HEK293 (cell line): ENCODE results near the gene ANKRD11.

Experiments
- CTCF ChIA-PET: fragments of 350-600 bp; formaldehyde crosslinking; extraction: SDS; loops from one replicate; lab custom pipeline; 2021; ENCODE audit warnings: antibody characterized with exemption; lab: Yijun Ruan, JAX
- POLR2A ChIA-PET: fragments of 300-600 bp; formaldehyde crosslinking; extraction: SDS; loops from one replicate; lab custom pipeline; 2020; ENCODE audit warnings: antibody characterized with exemption, inconsistent platforms; lab: Yijun Ruan, JAX
- H3K27ac ChIP-seq: fragments of 200-500 bp; sonication (Bioruptor generic); 2 replicates; pipeline ENCODE4 v1.5.1; 2014; ENCODE audit warnings: low read depth, low read length, control low read depth, inconsistent platforms; ENCODE audit errors: extremely low read depth
- H3K36me3 ChIP-seq, 2 experiments: fragments of 200-500 bp in 1 of 2; sonication (Bioruptor generic) in 1 of 2; 1 replicate in 1 of 2; 2 replicates in 1 of 2; pipeline ENCODE4 v1.5.1; 2014 to 2017; ENCODE audit warnings: inconsistent platforms in 2 of 2, low read length in 2 of 2; ENCODE audit not compliant: control insufficient read depth in 2 of 2, insufficient read depth in 1 of 2
- H3K4me1 ChIP-seq: fragments of 200-500 bp; sonication (Bioruptor generic); 2 replicates; pipeline ENCODE4 v1.5.1; 2014; ENCODE audit warnings: mild to moderate bottlenecking, low read length, inconsistent platforms; ENCODE audit not compliant: control insufficient read depth, insufficient read depth
- H3K4me3 ChIP-seq: 2 replicates; pipeline ENCODE4 v1.5.1; 2011; ENCODE audit warnings: low read depth, mild to moderate bottlenecking, control low read depth, low read length, moderate library complexity
- H3K9me3 ChIP-seq: fragments of 200-500 bp; sonication (Bioruptor generic); 2 replicates; pipeline ENCODE4 v1.5.1; 2014; ENCODE audit warnings: low read depth, low read length, inconsistent platforms; ENCODE audit not compliant: control insufficient read depth, insufficient read depth
- GLI2 ChIP-seq: fragments of 450-650 bp; formaldehyde crosslinking; IDR thresholded peaks from 2 replicates; pipeline ENCODE4; 2017; ENCODE audit warnings: missing biosample characterization, missing genetic modification characterization, low read depth, borderline replicate concordance
- KLF10 ChIP-seq: fragments of 450-650 bp; IDR thresholded peaks from 2 replicates; pipeline ENCODE4 v1.5.1; 2018; ENCODE audit warnings: missing biosample characterization, mild to moderate bottlenecking, missing genetic modification characterization
- MZF1 ChIP-seq: fragments of 450-650 bp; formaldehyde crosslinking; IDR thresholded peaks from 2 replicates; pipeline ENCODE4 v1.5.1; 2017; ENCODE audit warnings: missing biosample characterization, missing genetic modification characterization, borderline replicate concordance
- PRDM1 ChIP-seq: fragments of 450-650 bp; formaldehyde crosslinking; IDR thresholded peaks from 2 replicates; pipeline ENCODE4; 2016; ENCODE audit warnings: missing biosample characterization, missing genetic modification characterization
- SP2 ChIP-seq: fragments of 450-650 bp; formaldehyde crosslinking; IDR thresholded peaks from 2 replicates; pipeline ENCODE4 v1.5.1; 2016; ENCODE audit warnings: missing biosample characterization, missing genetic modification characterization
- SP7 ChIP-seq: fragments of 450-650 bp; formaldehyde crosslinking; IDR thresholded peaks from 2 replicates; pipeline ENCODE4 v1.5.1; 2016; ENCODE audit warnings: missing biosample characterization, missing genetic modification characterization
- ZBTB17 ChIP-seq: fragments of 450-650 bp; formaldehyde crosslinking; IDR thresholded peaks from 2 replicates; pipeline ENCODE4 v1.5.1; 2016; ENCODE audit warnings: missing biosample characterization, missing genetic modification characterization
- ZNF169 ChIP-seq: fragments of 450-650 bp; formaldehyde crosslinking; IDR thresholded peaks from 2 replicates; pipeline ENCODE4 v1.5.1; 2016; ENCODE audit warnings: missing biosample characterization, missing genetic modification characterization
- ZNF174 ChIP-seq: fragments of 450-650 bp; formaldehyde crosslinking; IDR thresholded peaks from 2 replicates; pipeline ENCODE4 v1.5.0; 2017; ENCODE audit warnings: missing biosample characterization, mild to moderate bottlenecking, missing genetic modification characterization
- ZNF184 ChIP-seq: fragments of 450-650 bp; IDR thresholded peaks from 2 replicates; pipeline ENCODE4 v1.5.1; 2018; ENCODE audit warnings: missing biosample characterization, mild to moderate bottlenecking, missing genetic modification characterization
- ZNF19 ChIP-seq: fragments of 450-650 bp; formaldehyde crosslinking; IDR thresholded peaks from 2 replicates; pipeline ENCODE4; 2016; ENCODE audit warnings: missing biosample characterization, missing genetic modification characterization, low read depth
- ZNF24 ChIP-seq: fragments of 450-650 bp; formaldehyde crosslinking; IDR thresholded peaks from 2 replicates; pipeline ENCODE4 v1.5.1; 2016; ENCODE audit warnings: missing biosample characterization, missing genetic modification characterization
- ZNF366 ChIP-seq: fragments of 450-650 bp; formaldehyde crosslinking; conservative IDR thresholded peaks from 2 replicates; pipeline ENCODE4 v1.5.1; 2016; ENCODE audit warnings: missing biosample characterization, missing genetic modification characterization
- ZNF394 ChIP-seq: fragments of 450-650 bp; formaldehyde crosslinking; IDR thresholded peaks from 2 replicates; pipeline ENCODE4 v1.5.1; 2016; ENCODE audit warnings: missing biosample characterization, missing genetic modification characterization, mild to moderate bottlenecking, moderate library complexity, borderline replicate concordance
- ZNF548 ChIP-seq: fragments of 450-650 bp; formaldehyde crosslinking; IDR thresholded peaks from 2 replicates; pipeline ENCODE4 v1.5.1; 2016; ENCODE audit warnings: missing biosample characterization, missing genetic modification characterization
- ZNF561 ChIP-seq: fragments of 450-650 bp; IDR thresholded peaks from 2 replicates; pipeline ENCODE4 v1.5.1; 2018; ENCODE audit warnings: missing biosample characterization, missing genetic modification characterization, borderline replicate concordance
- ZNF596 ChIP-seq: fragments of 450-650 bp; IDR thresholded peaks from 2 replicates; pipeline ENCODE4 v1.5.0; 2018; ENCODE audit warnings: missing biosample characterization, mild to moderate bottlenecking, missing genetic modification characterization, moderate library complexity
- ZNF600 ChIP-seq: fragments of 450-650 bp; formaldehyde crosslinking; IDR thresholded peaks from 2 replicates; pipeline ENCODE4 v1.5.1; 2016; ENCODE audit warnings: missing biosample characterization, missing genetic modification characterization
- ZNF629 ChIP-seq: fragments of 450-650 bp; formaldehyde crosslinking; IDR thresholded peaks from 2 replicates; pipeline ENCODE4 v1.5.1; 2017; ENCODE audit warnings: missing biosample characterization, missing genetic modification characterization
- ZNF664 ChIP-seq: fragments of 450-650 bp; formaldehyde crosslinking; IDR thresholded peaks from 2 replicates; pipeline ENCODE4 v1.5.1; 2016; ENCODE audit warnings: missing biosample characterization, missing genetic modification characterization
- ZNF776 ChIP-seq: fragments of 450-650 bp; formaldehyde crosslinking; IDR thresholded peaks from 2 replicates; pipeline ENCODE4 v1.5.0; 2017; ENCODE audit warnings: missing biosample characterization, missing genetic modification characterization, borderline replicate concordance
- TF ChIP-seq, protein P1 (sequence below): fragments of 450-650 bp; formaldehyde crosslinking; IDR thresholded peaks from 2 replicates; pipeline ENCODE4 v1.5.1; 2016; ENCODE audit warnings: missing biosample characterization, missing genetic modification characterization
- TF ChIP-seq, protein P2 (sequence below): fragments of 450-650 bp; formaldehyde crosslinking; IDR thresholded peaks from 2 replicates; pipeline ENCODE4 v1.5.1; 2016; ENCODE audit warnings: missing biosample characterization, missing genetic modification characterization, low read depth
- TF ChIP-seq, protein P3 (sequence below): fragments of 450-650 bp; formaldehyde crosslinking; IDR thresholded peaks from 2 replicates; pipeline ENCODE4 v1.5.1; 2017; ENCODE audit warnings: missing biosample characterization, missing genetic modification characterization
- TF ChIP-seq, protein P4 (sequence below): fragments of 450-650 bp; formaldehyde crosslinking; IDR thresholded peaks from 2 replicates; pipeline ENCODE4 v1.5.1; 2016; ENCODE audit warnings: missing biosample characterization, missing genetic modification characterization
- TF ChIP-seq, protein P5 (sequence below): fragments of 450-650 bp; formaldehyde crosslinking; IDR thresholded peaks from 2 replicates; pipeline ENCODE4 v1.5.1; 2016; ENCODE audit warnings: missing biosample characterization, missing genetic modification characterization

The ANKRD11 gene

DNA sequence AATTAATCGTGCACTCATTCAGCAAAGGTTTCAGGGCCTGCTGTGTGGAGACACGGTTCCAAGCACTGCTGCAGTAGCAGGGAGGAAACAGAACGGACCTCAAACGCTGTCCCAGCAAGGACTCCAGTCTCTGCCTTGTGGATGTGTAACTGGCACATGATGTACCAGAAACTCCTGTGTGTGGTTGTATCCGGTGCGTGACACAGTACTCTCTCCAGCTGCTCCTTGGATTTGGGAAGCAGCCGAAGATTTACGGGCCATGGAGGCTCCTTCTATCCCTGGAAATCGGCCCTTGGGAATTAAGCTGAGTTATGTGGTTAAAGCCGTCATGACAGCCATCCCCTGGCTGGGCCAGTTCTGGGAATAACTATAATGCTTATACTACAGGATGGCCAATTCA lies 8.5 kb upstream of the ANKRD11 start:
- TF ChIP-seq, protein P1, sequence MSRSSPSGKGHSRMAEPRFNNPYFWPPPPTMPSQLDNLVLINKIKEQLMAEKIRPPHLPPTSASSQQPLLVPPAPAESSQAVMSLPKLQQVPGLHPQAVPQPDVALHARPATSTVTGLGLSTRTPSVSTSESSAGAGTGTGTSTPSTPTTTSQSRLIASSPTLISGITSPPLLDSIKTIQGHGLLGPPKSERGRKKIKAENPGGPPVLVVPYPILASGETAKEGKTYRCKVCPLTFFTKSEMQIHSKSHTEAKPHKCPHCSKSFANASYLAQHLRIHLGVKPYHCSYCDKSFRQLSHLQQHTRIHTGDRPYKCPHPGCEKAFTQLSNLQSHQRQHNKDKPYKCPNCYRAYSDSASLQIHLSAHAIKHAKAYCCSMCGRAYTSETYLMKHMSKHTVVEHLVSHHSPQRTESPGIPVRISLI, result no peak
- TF ChIP-seq ZNF24 (no peak), ZNF776 (tag by site-specific recombination) (no peak), ZNF19 (tag by site-specific recombination) (no peak), MZF1 (tag by site-specific recombination) (no peak), ZNF169 (0 out of 2 replicates have a peak, but pooled peaks have one; percentile 33), ZNF394 (tag by site-specific recombination) (peak; percentile 49; the same call in 1 of the 2 replicates), ZNF596 (tag by site-specific recombination) (no peak), ZNF600 (tag by site-specific recombination) (peak; percentile 79), ZNF664 (no peak), GLI2 (tag by site-specific recombination) (no peak), ZBTB17 (tag by site-specific recombination) (no peak), KLF10 (no peak), ZNF548 (no peak), SP2 (0 out of 2 replicates have a peak, but pooled peaks have one; percentile 7), SP7 (0 out of 2 replicates have a peak, but pooled peaks have one; percentile 38), ZNF629 (tag by site-specific recombination) (peak; percentile 51; the same call in 1 of the 2 replicates), ZNF561 (tag by site-specific recombination) (0 out of 2 replicates have a peak, but pooled peaks have one; percentile 35), PRDM1 (tag by site-specific recombination) (no peak), ZNF366 (tag by site-specific recombination) (peak; percentile 28; the same call in 1 of the 2 replicates), ZNF174 (tag by site-specific recombination) (no peak), ZNF184 (tag by site-specific recombination) (no peak)
- TF ChIP-seq, protein P2, sequence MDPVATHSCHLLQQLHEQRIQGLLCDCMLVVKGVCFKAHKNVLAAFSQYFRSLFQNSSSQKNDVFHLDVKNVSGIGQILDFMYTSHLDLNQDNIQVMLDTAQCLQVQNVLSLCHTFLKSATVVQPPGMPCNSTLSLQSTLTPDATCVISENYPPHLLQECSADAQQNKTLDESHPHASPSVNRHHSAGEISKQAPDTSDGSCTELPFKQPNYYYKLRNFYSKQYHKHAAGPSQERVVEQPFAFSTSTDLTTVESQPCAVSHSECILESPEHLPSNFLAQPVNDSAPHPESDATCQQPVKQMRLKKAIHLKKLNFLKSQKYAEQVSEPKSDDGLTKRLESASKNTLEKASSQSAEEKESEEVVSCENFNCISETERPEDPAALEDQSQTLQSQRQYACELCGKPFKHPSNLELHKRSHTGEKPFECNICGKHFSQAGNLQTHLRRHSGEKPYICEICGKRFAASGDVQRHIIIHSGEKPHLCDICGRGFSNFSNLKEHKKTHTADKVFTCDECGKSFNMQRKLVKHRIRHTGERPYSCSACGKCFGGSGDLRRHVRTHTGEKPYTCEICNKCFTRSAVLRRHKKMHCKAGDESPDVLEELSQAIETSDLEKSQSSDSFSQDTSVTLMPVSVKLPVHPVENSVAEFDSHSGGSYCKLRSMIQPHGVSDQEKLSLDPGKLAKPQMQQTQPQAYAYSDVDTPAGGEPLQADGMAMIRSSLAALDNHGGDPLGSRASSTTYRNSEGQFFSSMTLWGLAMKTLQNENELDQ (tag by site-specific recombination), result no peak
- TF ChIP-seq, protein P3, sequence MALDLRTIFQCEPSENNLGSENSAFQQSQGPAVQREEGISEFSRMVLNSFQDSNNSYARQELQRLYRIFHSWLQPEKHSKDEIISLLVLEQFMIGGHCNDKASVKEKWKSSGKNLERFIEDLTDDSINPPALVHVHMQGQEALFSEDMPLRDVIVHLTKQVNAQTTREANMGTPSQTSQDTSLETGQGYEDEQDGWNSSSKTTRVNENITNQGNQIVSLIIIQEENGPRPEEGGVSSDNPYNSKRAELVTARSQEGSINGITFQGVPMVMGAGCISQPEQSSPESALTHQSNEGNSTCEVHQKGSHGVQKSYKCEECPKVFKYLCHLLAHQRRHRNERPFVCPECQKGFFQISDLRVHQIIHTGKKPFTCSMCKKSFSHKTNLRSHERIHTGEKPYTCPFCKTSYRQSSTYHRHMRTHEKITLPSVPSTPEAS (tag by site-specific recombination), result no peak
- TF ChIP-seq, protein P4, sequence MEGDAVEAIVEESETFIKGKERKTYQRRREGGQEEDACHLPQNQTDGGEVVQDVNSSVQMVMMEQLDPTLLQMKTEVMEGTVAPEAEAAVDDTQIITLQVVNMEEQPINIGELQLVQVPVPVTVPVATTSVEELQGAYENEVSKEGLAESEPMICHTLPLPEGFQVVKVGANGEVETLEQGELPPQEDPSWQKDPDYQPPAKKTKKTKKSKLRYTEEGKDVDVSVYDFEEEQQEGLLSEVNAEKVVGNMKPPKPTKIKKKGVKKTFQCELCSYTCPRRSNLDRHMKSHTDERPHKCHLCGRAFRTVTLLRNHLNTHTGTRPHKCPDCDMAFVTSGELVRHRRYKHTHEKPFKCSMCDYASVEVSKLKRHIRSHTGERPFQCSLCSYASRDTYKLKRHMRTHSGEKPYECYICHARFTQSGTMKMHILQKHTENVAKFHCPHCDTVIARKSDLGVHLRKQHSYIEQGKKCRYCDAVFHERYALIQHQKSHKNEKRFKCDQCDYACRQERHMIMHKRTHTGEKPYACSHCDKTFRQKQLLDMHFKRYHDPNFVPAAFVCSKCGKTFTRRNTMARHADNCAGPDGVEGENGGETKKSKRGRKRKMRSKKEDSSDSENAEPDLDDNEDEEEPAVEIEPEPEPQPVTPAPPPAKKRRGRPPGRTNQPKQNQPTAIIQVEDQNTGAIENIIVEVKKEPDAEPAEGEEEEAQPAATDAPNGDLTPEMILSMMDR, result no peak
- TF ChIP-seq, protein P5, sequence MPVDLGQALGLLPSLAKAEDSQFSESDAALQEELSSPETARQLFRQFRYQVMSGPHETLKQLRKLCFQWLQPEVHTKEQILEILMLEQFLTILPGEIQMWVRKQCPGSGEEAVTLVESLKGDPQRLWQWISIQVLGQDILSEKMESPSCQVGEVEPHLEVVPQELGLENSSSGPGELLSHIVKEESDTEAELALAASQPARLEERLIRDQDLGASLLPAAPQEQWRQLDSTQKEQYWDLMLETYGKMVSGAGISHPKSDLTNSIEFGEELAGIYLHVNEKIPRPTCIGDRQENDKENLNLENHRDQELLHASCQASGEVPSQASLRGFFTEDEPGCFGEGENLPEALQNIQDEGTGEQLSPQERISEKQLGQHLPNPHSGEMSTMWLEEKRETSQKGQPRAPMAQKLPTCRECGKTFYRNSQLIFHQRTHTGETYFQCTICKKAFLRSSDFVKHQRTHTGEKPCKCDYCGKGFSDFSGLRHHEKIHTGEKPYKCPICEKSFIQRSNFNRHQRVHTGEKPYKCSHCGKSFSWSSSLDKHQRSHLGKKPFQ (tag by site-specific recombination), result no peak
- POLR2A ChIA-PET, result no interaction called here
- Histone ChIP-seq H3K4me1 (no peaks in the 10 kb centered on the region), H3K27ac (no peak overlapping the region), H3K4me3 (no peak overlapping the region), H3K36me3 (no peaks in the 10 kb centered on the region; a peak in 1 of 3 replicates), H3K9me3 (no peaks in the 10 kb centered on the region)
- CTCF ChIA-PET, result interaction anchor here (0.5 kb wide), 1 partner anchor 8 kb away, joined by 3 read pairs; no protein-coding TSS in a partner anchor
